Common myeloid progenitor, CD34-positive (primary cell): Measurements from ENCODE around the gene CELSR1.
"Not testable (repeated sequence)": the region's sequence is repeated elsewhere in the genome, so short reads cannot be mapped to it uniquely, and the experiment has no call there.

ENCODE experiments used
- CTCF ChIA-PET: fragments of 350-600 bp; sonication (Branson Sonifier 250); formaldehyde crosslinking; loops from one replicate; lab custom pipeline; 2021; ENCODE audit warnings: antibody characterized with exemption; lab: Charles Lee
- POLR2A ChIA-PET: fragments of 350-600 bp; sonication (Branson Sonifier 250); formaldehyde crosslinking; loops from one replicate; lab custom pipeline; 2021; ENCODE audit warnings: antibody characterized with exemption; lab: Charles Lee
- DNase-seq, 3 donors: peaks; one replicate each; pipeline versions ENCODE4 v3.0.0 to v3.0.0-alpha.2; 2013
- H3K27ac ChIP-seq, 2 experiments: 1 replicate in 1 of 2; 2 replicates in 1 of 2; pipeline ENCODE4 v1.7.0; 2013; ENCODE audit warnings: inconsistent platforms in 2 of 2, low read length in 2 of 2, mild to moderate bottlenecking in 2 of 2, low read depth in 1 of 2, moderate library complexity in 1 of 2; ENCODE audit not compliant: severe bottlenecking in 2 of 2, insufficient read depth in 1 of 2, poor library complexity in 1 of 2
- H3K27me3 ChIP-seq, 5 experiments: replicated peaks in 2 of 5; 1 replicate in 3 of 5; 2 replicates in 2 of 5; pipeline versions ENCODE4 v1.6.1 to v1.7.0; 2013; ENCODE audit warnings: low read length in 4 of 5, mild to moderate bottlenecking in 2 of 5, moderate library complexity in 2 of 5, inconsistent platforms in 1 of 5; ENCODE audit not compliant: insufficient read depth in 5 of 5, control insufficient read depth in 4 of 5
- H3K36me3 ChIP-seq, 4 experiments: 1 replicate in 2 of 4; 2 replicates in 2 of 4; pipeline versions ENCODE4 v1.6.1 to v1.7.0; 2013; ENCODE audit warnings: low read length in 3 of 4, control low read depth in 1 of 4, mild to moderate bottlenecking in 1 of 4; ENCODE audit not compliant: control insufficient read depth in 4 of 4, insufficient read depth in 4 of 4
- H3K4me1 ChIP-seq, 4 experiments: 1 replicate in 3 of 4; 2 replicates in 1 of 4; pipeline versions ENCODE4 v1.6.1 to v1.7.1; 2013; ENCODE audit warnings: low read length in 3 of 4, mild to moderate bottlenecking in 3 of 4, control low read depth in 1 of 4, inconsistent platforms in 1 of 4, moderate library complexity in 1 of 4; ENCODE audit not compliant: control insufficient read depth in 4 of 4, insufficient read depth in 4 of 4; ENCODE audit errors: control extremely low read depth in 1 of 4
- H3K4me3 ChIP-seq, 7 experiments: 1 replicate in 4 of 7; 2 replicates in 3 of 7; pipeline versions ENCODE4 v1.5.1 to v1.7.0; 2013; ENCODE audit warnings: mild to moderate bottlenecking in 7 of 7, low read length in 6 of 7, moderate library complexity in 6 of 7, inconsistent platforms in 2 of 7, low read depth in 2 of 7, control low read depth in 1 of 7; ENCODE audit not compliant: insufficient read depth in 4 of 7, control insufficient read depth in 1 of 7; ENCODE audit errors: extremely low read depth in 1 of 7
- H3K9me3 ChIP-seq, 5 experiments: 1 replicate in 4 of 5; 2 replicates in 1 of 5; pipeline versions ENCODE4 v1.6.1 to v1.7.1; 2013; ENCODE audit warnings: low read length in 4 of 5, mild to moderate bottlenecking in 2 of 5, inconsistent platforms in 1 of 5, low read depth in 1 of 5, moderate library complexity in 1 of 5; ENCODE audit not compliant: control insufficient read depth in 4 of 5, insufficient read depth in 2 of 5; ENCODE audit errors: control extremely low read depth in 1 of 5
- WGBS: methylation state at CpG from one replicate; pipeline ENCODE4 v1.1.5; 2013; ENCODE audit not compliant: insufficient coverage; 5-methylcytosine and 5-hydroxymethylcytosine counted together

Gene CELSR1

GRCh38 chr22:46517255-46517761 is 20.1 kb downstream of the CELSR1 start:
- no peak for DNase-seq
- 88% methylated on average over 14 of the region's 22 CpGs for WGBS
- Histone ChIP-seq H3K36me3 (no peaks in the 10 kb centered on the region), H3K9me3 (no peaks in the 10 kb centered on the region), H3K4me1 (no peaks in the 10 kb centered on the region), H3K27ac (no peak overlapping the region), H3K4me3 (no peak overlapping the region), H3K27me3 (peaks cover 0 to 3% (median 1%) of the 10 kb centered on the region in 5 experiments)
- CTCF ChIA-PET: no interaction called here
- POLR2A ChIA-PET: no interaction called here

GRCh38 chr22:46516638-46517037 is 20.8 kb downstream of the CELSR1 start:
- CTCF ChIA-PET: no interaction called here

GRCh38 chr22:46516112-46516487 is 21.3 kb downstream of the CELSR1 start:
- H3K27me3 ChIP-seq, H3K9me3 ChIP-seq, CTCF ChIA-PET, H3K36me3 ChIP-seq, H3K27ac ChIP-seq, H3K4me1 ChIP-seq, POLR2A ChIA-PET, DNase-seq, H3K4me3 ChIP-seq: not testable (repeated sequence)
- WGBS: no CpG with 5 or more reads among the region's 5 CpGs

More at GRCh38 chr22:46516638-46517037, 20.8 kb downstream of the CELSR1 start:
- no peak for DNase-seq
- H3K27ac ChIP-seq: no peak overlapping the region
- H3K27me3 ChIP-seq: peaks cover 0 to 3% (median 2%) of the 10 kb centered on the region in 5 experiments
- H3K9me3 ChIP-seq: no peaks in the 10 kb centered on the region
- H3K4me3 ChIP-seq: no peak overlapping the region
- POLR2A ChIA-PET: no interaction called here
- no peaks in the 10 kb centered on the region for H3K4me1 ChIP-seq
- WGBS: 82% methylated on average over 6 of the region's 10 CpGs
- no peaks in the 10 kb centered on the region for H3K36me3 ChIP-seq

GRCh38 chr22:46515208-46516111 is 22.0 kb downstream of the CELSR1 start:
- no peak overlapping the region for H3K4me3 ChIP-seq
- CTCF ChIA-PET: no interaction called here

GRCh38 chr22:46514592-46515207 is 22.7 kb downstream of the CELSR1 start:
- no peak overlapping the region for H3K4me3 ChIP-seq
- H3K9me3 ChIP-seq: no peaks in the 10 kb centered on the region
- H3K27me3 ChIP-seq: peaks cover 0 to 14% (median 3%) of the 10 kb centered on the region in 5 experiments
- peaks cover 0 to 11% (median 8%) of the 10 kb centered on the region in 4 experiments for H3K4me1 ChIP-seq
- ChIA-PET CTCF (no interaction called here), POLR2A (no interaction called here)
- 98% methylated on average over 12 of the region's 16 CpGs for WGBS
- H3K36me3 ChIP-seq: no peaks in the 10 kb centered on the region
- no peak for DNase-seq
- no peak overlapping the region for H3K27ac ChIP-seq

More at GRCh38 chr22:46515208-46516111, 22.0 kb downstream of the CELSR1 start:
- POLR2A ChIA-PET: no interaction called here
- peaks cover 0 to 3% (median under 1%) of the 10 kb centered on the region in 4 experiments for H3K4me1 ChIP-seq
- whole genome bisulfite sequencing: 100% methylated on average over 5 of the region's 10 CpGs
- no peak for DNase-seq
- H3K9me3 ChIP-seq: no peaks in the 10 kb centered on the region
- no peak overlapping the region for H3K27ac ChIP-seq
- no peaks in the 10 kb centered on the region for H3K36me3 ChIP-seq
- H3K27me3 ChIP-seq: peaks cover 0 to 7% (median 3%) of the 10 kb centered on the region in 5 experiments

- POLR2A ChIA-PET: no interaction called here
- H3K4me3 ChIP-seq: no peak overlapping the region
- H3K27ac ChIP-seq: no peak overlapping the region
- CTCF ChIA-PET: no interaction called here
- no peaks in the 10 kb centered on the region for H3K9me3 ChIP-seq
- H3K36me3 ChIP-seq: no peaks in the 10 kb centered on the region
- 94% methylated on average over 15 of the region's 16 CpGs for WGBS
- peaks cover 0 to 21% (median 3%) of the 10 kb centered on the region in 5 experiments for H3K27me3 ChIP-seq
- H3K4me1 ChIP-seq: peaks cover 0 to 12% (median 10%) of the 10 kb centered on the region in 4 experiments
- no peak for DNase-seq
Observed at GRCh38 chr22:46513908-46514550, 23.4 kb downstream of the CELSR1 start.
